ENCODE results near the gene SP8. TPM values are rescaled to one million over a fixed set of nuclear protein-coding genes. Genes with fewer than 3 reads are reported as not detected.

SP8 gene
- total and polyA plus RNA-seq, 9 of the 15 experiments (the other 6 are each of a cell fraction or from before 2014, with no cell fraction given): 0.04 to 1.2 (median 0.19) TPM

GRCh38 chr7:20804345-20804744 is 17.7 kb upstream of the SP8 start:
- BruUV-seq (replicated peaks): no TSS peak
- POLR2A ChIA-PET: interaction anchor here (0.6 kb wide), 1 partner anchor 9 kb away, joined by 3 read pairs; no protein-coding TSS in a partner anchor

More at GRCh38 chr7:20804345-20804744, 17.7 kb upstream of the SP8 start:
- H3K36me3 ChIP-seq (ENCODE audit: control insufficient read depth, insufficient read depth, low read length): no peaks in the 10 kb centered on the region
- no peaks in the 10 kb centered on the region; a peak in 1 of 5 replicates for H3K4me1 ChIP-seq (replicated peaks in 1 of 2; ENCODE audit: control insufficient read depth in 2 of 2, insufficient read depth in 2 of 2, low read length in 2 of 2)
- no peaks in the 10 kb centered on the region for H4K20me1 ChIP-seq (replicated peaks; ENCODE audit: control insufficient read depth, insufficient read depth, low read length)
- H3K9ac ChIP-seq (ENCODE audit: insufficient read depth in 1 of 2, low read depth in 2 of 2, low read length in 2 of 2): no peak overlapping the region
- TF ChIP-seq ZNF384 (IDR thresholded peaks at IDR 0.05; ENCODE audit: low read depth, low read length): no peak
- no peak for TF ChIP-seq ZBTB5 (IDR thresholded peaks at IDR 0.05)
- no peak for TF ChIP-seq ZNF589 (CRISPR knock-in tag; IDR thresholded peaks at IDR 0.05; ENCODE audit: low read depth)
- no peak for TF ChIP-seq RAD51 (IDR thresholded peaks at IDR 0.05; ENCODE audit: borderline replicate concordance, low read depth)
- no peak for TF ChIP-seq MCM3 (IDR thresholded peaks at IDR 0.05)
- TF ChIP-seq RAD21 (CRISPR knock-in tag; conservative IDR thresholded peaks at IDR 0.05 in 1 of 2, IDR thresholded peaks at IDR 0.05 in 1 of 2): no peak
- no peak for TF ChIP-seq MAX (CRISPR knock-in tag; IDR thresholded peaks at IDR 0.05)
- no peak for TF ChIP-seq ZNF518B (CRISPR knock-in tag; IDR thresholded peaks at IDR 0.05)
- no peak for TF ChIP-seq ZNF79 (CRISPR knock-in tag; IDR thresholded peaks at IDR 0.05; ENCODE audit: low read depth)
- no peak for TF ChIP-seq ZNF146 (CRISPR knock-in tag; IDR thresholded peaks at IDR 0.05; ENCODE audit: unreplicated experiment)
- no peak for TF ChIP-seq CBFA2T2 (conservative IDR thresholded peaks at IDR 0.05)
- no peak for TF ChIP-seq ZBTB2 (IDR thresholded peaks at IDR 0.05)
- no peak for TF ChIP-seq ZNF41 (CRISPR knock-in tag; conservative IDR thresholded peaks at IDR 0.05)
- H3K79me2 ChIP-seq (ENCODE audit: control insufficient read depth, insufficient read depth, low read length): no peaks in the 10 kb centered on the region
- no peak for ATAC-seq
- no peak overlapping the region for H3K4me3 ChIP-seq
- H3K9me1 ChIP-seq (ENCODE audit: control insufficient read depth, insufficient read depth, low read length): no peaks in the 10 kb centered on the region
- H3K27me3 ChIP-seq (ENCODE audit: control insufficient read depth in 2 of 2, insufficient read depth in 2 of 2, low read length in 2 of 2): no peaks in the 10 kb centered on the region
- CTCF ChIA-PET (ENCODE audit: low intra/inter-chr PET ratio): no interaction called here
- intact Hi-C loops (cut with micrococcal nuclease): no loop called here
- H3K4me2 ChIP-seq (ENCODE audit: insufficient read depth, low read length): no peak overlapping the region
- H3K9me3 ChIP-seq (replicated peaks; ENCODE audit: control insufficient read depth, insufficient read depth, low read depth, low read length): no peaks in the 10 kb centered on the region
- DNase-seq (ENCODE audit: extremely low read depth in 1 of 4, low spot score in 3 of 4): no peak
- in situ Hi-C loops (cut with MboI): no loop called here
- FAIRE-seq: no peak
- 16% methylated on average over 3 of the region's 3 CpGs for WGBS (ENCODE audit: insufficient coverage, low coverage, missing lambda C conversion rate)
- no peak overlapping the region for H3K27ac ChIP-seq (ENCODE audit: extremely low read depth, low read depth, low read length)
- no peak overlapping the region for H2AFZ ChIP-seq (ENCODE audit: low read depth, low read length)
